ENCODE measurements around the gene MASP2.

DNA sequence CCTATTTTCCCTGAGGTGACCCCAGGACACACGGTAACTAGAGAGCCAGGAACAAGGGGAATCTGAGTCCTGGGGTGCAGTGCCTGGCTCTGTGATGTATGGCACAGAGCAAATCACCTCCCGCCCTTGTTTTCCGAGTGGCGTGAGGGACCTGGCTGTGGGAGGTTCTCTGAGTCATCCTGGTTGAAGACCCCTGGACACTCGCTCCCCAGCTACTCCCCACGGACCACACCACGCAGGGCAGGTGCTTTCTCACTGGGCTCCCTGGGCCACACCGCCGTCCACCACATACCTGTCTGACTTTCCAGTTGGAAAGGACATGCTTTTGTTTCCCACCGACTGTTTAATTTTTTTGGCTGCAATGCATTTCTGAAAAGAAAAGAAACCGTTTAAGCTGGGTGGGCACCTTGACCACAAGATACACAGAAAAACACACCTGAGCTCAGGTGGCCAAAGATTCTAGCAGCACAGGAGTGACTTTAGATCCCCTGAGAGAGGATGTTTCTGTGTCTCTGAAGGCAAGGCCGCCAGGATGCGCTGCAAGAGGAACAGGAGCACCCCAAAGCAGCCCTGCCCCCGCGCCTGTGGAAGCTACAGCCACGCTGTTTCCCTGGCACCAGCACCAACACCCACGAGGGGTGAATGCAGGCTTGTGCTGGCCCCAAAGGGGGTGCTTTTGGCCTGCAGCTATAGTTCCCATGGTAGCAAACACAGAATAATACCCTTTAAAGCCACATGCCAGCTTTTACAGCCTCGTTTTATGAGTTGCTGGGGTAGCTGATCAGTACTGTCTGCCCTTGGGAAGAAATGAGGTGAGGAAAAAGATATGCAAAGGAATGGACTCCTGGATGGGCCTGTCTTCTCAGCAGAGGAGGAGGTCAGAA, 20.9 kb upstream of the MASP2 start:
- TF ChIP-seq, protein P1, sequence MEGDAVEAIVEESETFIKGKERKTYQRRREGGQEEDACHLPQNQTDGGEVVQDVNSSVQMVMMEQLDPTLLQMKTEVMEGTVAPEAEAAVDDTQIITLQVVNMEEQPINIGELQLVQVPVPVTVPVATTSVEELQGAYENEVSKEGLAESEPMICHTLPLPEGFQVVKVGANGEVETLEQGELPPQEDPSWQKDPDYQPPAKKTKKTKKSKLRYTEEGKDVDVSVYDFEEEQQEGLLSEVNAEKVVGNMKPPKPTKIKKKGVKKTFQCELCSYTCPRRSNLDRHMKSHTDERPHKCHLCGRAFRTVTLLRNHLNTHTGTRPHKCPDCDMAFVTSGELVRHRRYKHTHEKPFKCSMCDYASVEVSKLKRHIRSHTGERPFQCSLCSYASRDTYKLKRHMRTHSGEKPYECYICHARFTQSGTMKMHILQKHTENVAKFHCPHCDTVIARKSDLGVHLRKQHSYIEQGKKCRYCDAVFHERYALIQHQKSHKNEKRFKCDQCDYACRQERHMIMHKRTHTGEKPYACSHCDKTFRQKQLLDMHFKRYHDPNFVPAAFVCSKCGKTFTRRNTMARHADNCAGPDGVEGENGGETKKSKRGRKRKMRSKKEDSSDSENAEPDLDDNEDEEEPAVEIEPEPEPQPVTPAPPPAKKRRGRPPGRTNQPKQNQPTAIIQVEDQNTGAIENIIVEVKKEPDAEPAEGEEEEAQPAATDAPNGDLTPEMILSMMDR (IDR thresholded peaks at IDR 0.05) = no peak
- TF ChIP-seq POLR2A (IDR thresholded peaks at IDR 0.05) = no peak

Measured in esophagus squamous epithelium (tissue), 4 donors.